Caki2 (cell line): ENCODE results near the gene KLHDC4. TPM values are rescaled to one million over a fixed set of nuclear protein-coding genes. Genes with fewer than 3 reads are reported as not detected.
"Not testable (repeated sequence)": the region's sequence is repeated elsewhere in the genome, so short reads cannot be mapped to it uniquely, and the experiment has no call there.

Source experiments
- DNase-seq: peaks from one replicate; pipeline ENCODE4 v3.0.0-alpha.2; 2015; ENCODE audit warnings: low read depth
- in situ Hi-C: cut with HindIII; loops from 2 replicates; pipeline ENCODE4 v1.10.0; 2016; ENCODE audit warnings: low sequenced_read_pairs, low pct_unique_long_range_greater_than_20kb, mixed read lengths
- total RNA-seq: library from RNA; depleted of rRNA; stranded (reverse); fragments of >200 nt; shearing (Covaris generic); gene quantifications from 2 replicates; pipeline ENCODE4 v1.2.3, GENCODE V29; 2014; ENCODE audit warnings: low replicate concordance

Gene KLHDC4
- total RNA-seq, 1 experiment from 2014 or later: 28.1 TPM

- in situ Hi-C loops: no loop called here
- DNase-seq: no peak
Measured at GRCh38 chr16:87728026-87728425, 37.8 kb downstream of the KLHDC4 start.

- in situ Hi-C loops: no loop called here
Measured at GRCh38 chr16:87727346-87727745, 38.4 kb downstream of the KLHDC4 start.

GRCh38 chr16:87726577-87726976 is 39.2 kb downstream of the KLHDC4 start:
- DNase-seq, in situ Hi-C loops: not testable (repeated sequence)

More at GRCh38 chr16:87727346-87727745, 38.4 kb downstream of the KLHDC4 start:
- no peak for DNase-seq

GRCh38 chr16:87725596-87726235 is 40.1 kb downstream of the KLHDC4 start:
- in situ Hi-C loops: no loop called here
- peak; percentile 6 for DNase-seq

GRCh38 chr16:87724490-87725291 is 41.1 kb downstream of the KLHDC4 start:
- in situ Hi-C loops: no loop called here
- DNase-seq: no peak

- in situ Hi-C loops: no loop called here
- peak; percentile 90 for DNase-seq
Measured at GRCh38 chr16:87723226-87723623, 42.6 kb downstream of the KLHDC4 start.

GRCh38 chr16:87722590-87723225 is 43.1 kb downstream of the KLHDC4 start:
- no peak for DNase-seq
- in situ Hi-C loops: no loop called here

- in situ Hi-C loops: no loop called here
- DNase-seq: no peak
Measured at GRCh38 chr16:87721622-87722585, 43.9 kb downstream of the KLHDC4 start.

GRCh38 chr16:87720446-87720845 is 45.3 kb downstream of the KLHDC4 start:
- in situ Hi-C loops: no loop called here

GRCh38 chr16:87718831-87719230 is 47.0 kb downstream of the KLHDC4 start:
- DNase-seq: not testable (repeated sequence)

More at GRCh38 chr16:87720446-87720845, 45.3 kb downstream of the KLHDC4 start:
- DNase-seq: no peak

GRCh38 chr16:87715658-87716057 is 50.1 kb downstream of the KLHDC4 start:
- in situ Hi-C loops: no loop called here
- no peak for DNase-seq

More at GRCh38 chr16:87718831-87719230, 47.0 kb downstream of the KLHDC4 start:
- in situ Hi-C loops: not testable (repeated sequence)

- DNase-seq: no peak
- in situ Hi-C loops: no loop called here
Measured at GRCh38 chr16:87715231-87715630, 50.6 kb downstream of the KLHDC4 start.

- in situ Hi-C loops: no loop called here
- DNase-seq: no peak
Measured at GRCh38 chr16:87713451-87714229, 52.1 kb downstream of the KLHDC4 start.

GRCh38 chr16:87712184-87712762 is 53.5 kb downstream of the KLHDC4 start:
- in situ Hi-C loops: no loop called here
- no peak for DNase-seq

GRCh38 chr16:87710887-87711286 is 54.9 kb downstream of the KLHDC4 start:
- no peak for DNase-seq
- in situ Hi-C loops: no loop called here

GRCh38 chr16:87709677-87710076 is 56.1 kb downstream of the KLHDC4 start:
- DNase-seq: no peak
- in situ Hi-C loops: no loop called here
